K562 (cell line): ENCODE data around the gene NUP133. TPM values are rescaled to one million over a fixed set of nuclear protein-coding genes. Genes with fewer than 3 reads are reported as not detected.

Experiments used
- GTF2A2 ChIP-seq: IDR thresholded peaks from 2 replicates; pipeline ENCODE4 v1.6.1; 2016; ENCODE audit warnings: mild to moderate bottlenecking, missing genetic modification characterization, missing compliant biosample characterization
- HMGN3 ChIP-seq: IDR thresholded peaks from 2 replicates; pipeline ENCODE4 v1.6.1; 2011; ENCODE audit warnings: borderline replicate concordance, low read depth, mild to moderate bottlenecking, mixed read lengths, low read length; ENCODE audit not compliant: insufficient read length; ENCODE audit errors: extremely low read depth
- NFYB ChIP-seq: IDR thresholded peaks from 2 replicates; pipeline ENCODE4 v1.6.1; 2011; ENCODE audit warnings: mild to moderate bottlenecking, moderate library complexity; ENCODE audit not compliant: insufficient read length; ENCODE audit errors: extremely low read depth
- POLR2G ChIP-seq: fragments of 200-400 bp; formaldehyde crosslinking; IDR thresholded peaks from 2 replicates; pipeline ENCODE4 v1.6.1; 2017; ENCODE audit warnings: low read depth, mild to moderate bottlenecking, antibody characterized with exemption, low read length, moderate library complexity
- PYGO2 ChIP-seq: fragments of 450-650 bp; IDR thresholded peaks from 2 replicates; pipeline ENCODE4 v1.6.1; 2016; ENCODE audit warnings: mild to moderate bottlenecking, missing genetic modification characterization, moderate library complexity, missing compliant biosample characterization
- SREBF2 ChIP-seq: sonication (generic); formaldehyde crosslinking; IDR thresholded peaks from 2 replicates; pipeline ENCODE4 v1.4.0; 2020; ENCODE audit warnings: mild to moderate bottlenecking, missing genetic modification reagents
- STAT5A ChIP-seq: IDR thresholded peaks from 2 replicates; pipeline ENCODE4 v1.6.1; 2012; ENCODE audit warnings: low read length, inconsistent platforms, borderline replicate concordance
- ZNF133 ChIP-seq: fragments of 250-450 bp; sonication (Bioruptor Pico); IDR thresholded peaks from 2 replicates; pipeline ENCODE4 v1.4.0; 2020; ENCODE audit warnings: mild to moderate bottlenecking
- ZNF3 ChIP-seq: fragments of 250-450 bp; sonication (Bioruptor Pico); IDR thresholded peaks from 2 replicates; pipeline ENCODE4 v1.5.0; 2021; ENCODE audit warnings: mild to moderate bottlenecking, moderate library complexity
- polyA plus RNA-seq, 8 experiments: library from polyadenylated mRNA; depleted of rRNA in 4 of 8; stranded (reverse) in 5 of 8; unstranded in 3 of 8; fragments of >200 nt; fragmentation: Nextera tagmentation in 2 of 8; fragmentation: Illumina TruSeq in 1 of 8; extraction: Ambion mirVana in 2 of 8; extraction: Trizol in 1 of 8; gene quantifications; 2 replicates each; pipeline versions ENCODE4 v1.2.1 to v1.2.3, GENCODE V29; 2011 to 2014; ENCODE audit warnings: inconsistent platforms in 1 of 8, missing spikeins in 1 of 8
- total RNA-seq, 7 experiments: library from RNA; depleted of rRNA in 6 of 7; stranded (reverse); fragments of >200 nt in 6 of 7; fragmentation: Illumina TruSeq in 2 of 7; extraction: Trizol in 2 of 7; gene quantifications; 2 replicates each; pipeline versions ENCODE4 v1.2.1 to v1.2.3, GENCODE V29; 2011 to 2021; ENCODE audit warnings: low replicate concordance in 1 of 7
- TF ChIP-seq, protein P1 (sequence below): fragments of 450-650 bp; IDR thresholded peaks from 2 replicates; pipeline ENCODE4 v1.6.1; 2016; ENCODE audit warnings: mild to moderate bottlenecking, moderate library complexity
- TF ChIP-seq, protein P2 (sequence below): fragments of 250-450 bp; sonication (Bioruptor Pico); IDR thresholded peaks from 2 replicates; pipeline ENCODE4 v1.5.0; 2022; ENCODE audit warnings: mild to moderate bottlenecking
- TF ChIP-seq, protein P3 (sequence below): fragments of 450-650 bp; formaldehyde crosslinking; IDR thresholded peaks from 2 replicates; pipeline ENCODE4 v1.4.0; 2020; ENCODE audit warnings: mild to moderate bottlenecking

The NUP133 gene
- total and polyA plus RNA-seq, 9 of the 15 experiments (the other 6 are each of a cell fraction or from before 2014, with no cell fraction given) = 21.7 to 85.1 (median 61.3) TPM

DNA sequence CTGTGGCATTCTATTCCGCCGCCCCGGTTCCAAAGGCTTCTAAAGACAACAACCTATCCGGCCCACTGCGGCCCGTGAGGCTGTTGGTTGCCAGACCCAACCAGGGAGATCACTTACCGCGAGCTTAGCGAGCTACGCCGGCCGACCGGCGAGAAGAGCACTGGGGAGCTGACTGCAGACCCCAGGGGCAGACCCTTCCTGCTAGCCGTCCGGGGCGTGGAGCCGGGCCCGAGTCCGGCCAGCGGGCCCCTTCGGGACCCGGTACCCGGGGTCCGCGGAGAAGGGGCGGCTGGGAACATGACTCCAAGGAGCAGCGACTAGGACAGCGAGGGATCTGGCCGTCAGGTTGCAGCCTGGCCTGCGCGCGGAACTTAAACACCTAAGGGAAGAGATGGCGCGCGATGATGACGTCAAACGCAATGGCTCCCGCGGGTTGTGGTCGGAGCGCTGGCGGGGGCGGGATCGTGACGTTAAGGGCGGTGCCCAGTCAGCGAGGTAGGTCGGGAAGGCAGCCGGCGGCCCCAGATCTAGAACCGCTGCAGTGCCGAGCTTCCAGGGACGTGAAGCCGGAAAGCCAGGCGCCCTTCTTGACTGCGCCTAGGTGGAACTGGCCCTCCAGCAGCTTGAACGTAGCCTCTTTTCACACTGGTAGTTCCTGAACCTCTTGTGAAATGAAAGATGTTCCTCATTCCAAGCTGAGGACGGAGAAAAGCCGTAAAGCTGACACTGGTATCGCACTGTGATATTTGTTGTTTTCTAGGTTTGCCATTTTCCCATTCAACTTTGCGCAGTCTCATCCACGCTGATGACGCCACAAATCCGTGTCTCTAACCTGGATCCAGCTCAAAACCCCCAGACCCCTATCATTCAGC is at the start of gene NUP133 (continued):
- TF ChIP-seq, protein P1, sequence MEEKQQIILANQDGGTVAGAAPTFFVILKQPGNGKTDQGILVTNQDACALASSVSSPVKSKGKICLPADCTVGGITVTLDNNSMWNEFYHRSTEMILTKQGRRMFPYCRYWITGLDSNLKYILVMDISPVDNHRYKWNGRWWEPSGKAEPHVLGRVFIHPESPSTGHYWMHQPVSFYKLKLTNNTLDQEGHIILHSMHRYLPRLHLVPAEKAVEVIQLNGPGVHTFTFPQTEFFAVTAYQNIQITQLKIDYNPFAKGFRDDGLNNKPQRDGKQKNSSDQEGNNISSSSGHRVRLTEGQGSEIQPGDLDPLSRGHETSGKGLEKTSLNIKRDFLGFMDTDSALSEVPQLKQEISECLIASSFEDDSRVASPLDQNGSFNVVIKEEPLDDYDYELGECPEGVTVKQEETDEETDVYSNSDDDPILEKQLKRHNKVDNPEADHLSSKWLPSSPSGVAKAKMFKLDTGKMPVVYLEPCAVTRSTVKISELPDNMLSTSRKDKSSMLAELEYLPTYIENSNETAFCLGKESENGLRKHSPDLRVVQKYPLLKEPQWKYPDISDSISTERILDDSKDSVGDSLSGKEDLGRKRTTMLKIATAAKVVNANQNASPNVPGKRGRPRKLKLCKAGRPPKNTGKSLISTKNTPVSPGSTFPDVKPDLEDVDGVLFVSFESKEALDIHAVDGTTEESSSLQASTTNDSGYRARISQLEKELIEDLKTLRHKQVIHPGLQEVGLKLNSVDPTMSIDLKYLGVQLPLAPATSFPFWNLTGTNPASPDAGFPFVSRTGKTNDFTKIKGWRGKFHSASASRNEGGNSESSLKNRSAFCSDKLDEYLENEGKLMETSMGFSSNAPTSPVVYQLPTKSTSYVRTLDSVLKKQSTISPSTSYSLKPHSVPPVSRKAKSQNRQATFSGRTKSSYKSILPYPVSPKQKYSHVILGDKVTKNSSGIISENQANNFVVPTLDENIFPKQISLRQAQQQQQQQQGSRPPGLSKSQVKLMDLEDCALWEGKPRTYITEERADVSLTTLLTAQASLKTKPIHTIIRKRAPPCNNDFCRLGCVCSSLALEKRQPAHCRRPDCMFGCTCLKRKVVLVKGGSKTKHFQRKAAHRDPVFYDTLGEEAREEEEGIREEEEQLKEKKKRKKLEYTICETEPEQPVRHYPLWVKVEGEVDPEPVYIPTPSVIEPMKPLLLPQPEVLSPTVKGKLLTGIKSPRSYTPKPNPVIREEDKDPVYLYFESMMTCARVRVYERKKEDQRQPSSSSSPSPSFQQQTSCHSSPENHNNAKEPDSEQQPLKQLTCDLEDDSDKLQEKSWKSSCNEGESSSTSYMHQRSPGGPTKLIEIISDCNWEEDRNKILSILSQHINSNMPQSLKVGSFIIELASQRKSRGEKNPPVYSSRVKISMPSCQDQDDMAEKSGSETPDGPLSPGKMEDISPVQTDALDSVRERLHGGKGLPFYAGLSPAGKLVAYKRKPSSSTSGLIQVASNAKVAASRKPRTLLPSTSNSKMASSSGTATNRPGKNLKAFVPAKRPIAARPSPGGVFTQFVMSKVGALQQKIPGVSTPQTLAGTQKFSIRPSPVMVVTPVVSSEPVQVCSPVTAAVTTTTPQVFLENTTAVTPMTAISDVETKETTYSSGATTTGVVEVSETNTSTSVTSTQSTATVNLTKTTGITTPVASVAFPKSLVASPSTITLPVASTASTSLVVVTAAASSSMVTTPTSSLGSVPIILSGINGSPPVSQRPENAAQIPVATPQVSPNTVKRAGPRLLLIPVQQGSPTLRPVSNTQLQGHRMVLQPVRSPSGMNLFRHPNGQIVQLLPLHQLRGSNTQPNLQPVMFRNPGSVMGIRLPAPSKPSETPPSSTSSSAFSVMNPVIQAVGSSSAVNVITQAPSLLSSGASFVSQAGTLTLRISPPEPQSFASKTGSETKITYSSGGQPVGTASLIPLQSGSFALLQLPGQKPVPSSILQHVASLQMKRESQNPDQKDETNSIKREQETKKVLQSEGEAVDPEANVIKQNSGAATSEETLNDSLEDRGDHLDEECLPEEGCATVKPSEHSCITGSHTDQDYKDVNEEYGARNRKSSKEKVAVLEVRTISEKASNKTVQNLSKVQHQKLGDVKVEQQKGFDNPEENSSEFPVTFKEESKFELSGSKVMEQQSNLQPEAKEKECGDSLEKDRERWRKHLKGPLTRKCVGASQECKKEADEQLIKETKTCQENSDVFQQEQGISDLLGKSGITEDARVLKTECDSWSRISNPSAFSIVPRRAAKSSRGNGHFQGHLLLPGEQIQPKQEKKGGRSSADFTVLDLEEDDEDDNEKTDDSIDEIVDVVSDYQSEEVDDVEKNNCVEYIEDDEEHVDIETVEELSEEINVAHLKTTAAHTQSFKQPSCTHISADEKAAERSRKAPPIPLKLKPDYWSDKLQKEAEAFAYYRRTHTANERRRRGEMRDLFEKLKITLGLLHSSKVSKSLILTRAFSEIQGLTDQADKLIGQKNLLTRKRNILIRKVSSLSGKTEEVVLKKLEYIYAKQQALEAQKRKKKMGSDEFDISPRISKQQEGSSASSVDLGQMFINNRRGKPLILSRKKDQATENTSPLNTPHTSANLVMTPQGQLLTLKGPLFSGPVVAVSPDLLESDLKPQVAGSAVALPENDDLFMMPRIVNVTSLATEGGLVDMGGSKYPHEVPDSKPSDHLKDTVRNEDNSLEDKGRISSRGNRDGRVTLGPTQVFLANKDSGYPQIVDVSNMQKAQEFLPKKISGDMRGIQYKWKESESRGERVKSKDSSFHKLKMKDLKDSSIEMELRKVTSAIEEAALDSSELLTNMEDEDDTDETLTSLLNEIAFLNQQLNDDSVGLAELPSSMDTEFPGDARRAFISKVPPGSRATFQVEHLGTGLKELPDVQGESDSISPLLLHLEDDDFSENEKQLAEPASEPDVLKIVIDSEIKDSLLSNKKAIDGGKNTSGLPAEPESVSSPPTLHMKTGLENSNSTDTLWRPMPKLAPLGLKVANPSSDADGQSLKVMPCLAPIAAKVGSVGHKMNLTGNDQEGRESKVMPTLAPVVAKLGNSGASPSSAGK = no peak
- TF ChIP-seq GTF2A2 (tag) (no peak), ZNF133 (CRISPR knock-in tag) (no peak), PYGO2 (no peak), STAT5A (no peak), POLR2G (peak; percentile 99), NFYB (no peak), SREBF2 (CRISPR knock-in tag) (0 out of 2 replicates have a peak, but pooled peaks have one; percentile 84), HMGN3 (peak; percentile 96), ZNF3 (CRISPR knock-in tag) (no peak)
- TF ChIP-seq, protein P2, sequence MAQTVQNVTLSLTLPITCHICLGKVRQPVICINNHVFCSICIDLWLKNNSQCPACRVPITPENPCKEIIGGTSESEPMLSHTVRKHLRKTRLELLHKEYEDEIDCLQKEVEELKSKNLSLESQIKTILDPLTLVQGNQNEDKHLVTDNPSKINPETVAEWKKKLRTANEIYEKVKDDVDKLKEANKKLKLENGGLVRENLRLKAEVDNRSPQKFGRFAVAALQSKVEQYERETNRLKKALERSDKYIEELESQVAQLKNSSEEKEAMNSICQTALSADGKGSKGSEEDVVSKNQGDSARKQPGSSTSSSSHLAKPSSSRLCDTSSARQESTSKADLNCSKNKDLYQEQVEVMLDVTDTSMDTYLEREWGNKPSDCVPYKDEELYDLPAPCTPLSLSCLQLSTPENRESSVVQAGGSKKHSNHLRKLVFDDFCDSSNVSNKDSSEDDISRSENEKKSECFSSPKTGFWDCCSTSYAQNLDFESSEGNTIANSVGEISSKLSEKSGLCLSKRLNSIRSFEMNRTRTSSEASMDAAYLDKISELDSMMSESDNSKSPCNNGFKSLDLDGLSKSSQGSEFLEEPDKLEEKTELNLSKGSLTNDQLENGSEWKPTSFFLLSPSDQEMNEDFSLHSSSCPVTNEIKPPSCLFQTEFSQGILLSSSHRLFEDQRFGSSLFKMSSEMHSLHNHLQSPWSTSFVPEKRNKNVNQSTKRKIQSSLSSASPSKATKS (CRISPR knock-in tag) = no peak
- TF ChIP-seq, protein P3, sequence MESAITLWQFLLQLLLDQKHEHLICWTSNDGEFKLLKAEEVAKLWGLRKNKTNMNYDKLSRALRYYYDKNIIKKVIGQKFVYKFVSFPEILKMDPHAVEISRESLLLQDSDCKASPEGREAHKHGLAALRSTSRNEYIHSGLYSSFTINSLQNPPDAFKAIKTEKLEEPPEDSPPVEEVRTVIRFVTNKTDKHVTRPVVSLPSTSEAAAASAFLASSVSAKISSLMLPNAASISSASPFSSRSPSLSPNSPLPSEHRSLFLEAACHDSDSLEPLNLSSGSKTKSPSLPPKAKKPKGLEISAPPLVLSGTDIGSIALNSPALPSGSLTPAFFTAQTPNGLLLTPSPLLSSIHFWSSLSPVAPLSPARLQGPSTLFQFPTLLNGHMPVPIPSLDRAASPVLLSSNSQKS (CRISPR knock-in tag) = no peak
